ENCODE measurements around the gene GAPVD1.
"Not testable (repeated sequence)": the region's sequence is repeated elsewhere in the genome, so short reads cannot be mapped to it uniquely, and the experiment has no call there.

Gene GAPVD1

DNA sequence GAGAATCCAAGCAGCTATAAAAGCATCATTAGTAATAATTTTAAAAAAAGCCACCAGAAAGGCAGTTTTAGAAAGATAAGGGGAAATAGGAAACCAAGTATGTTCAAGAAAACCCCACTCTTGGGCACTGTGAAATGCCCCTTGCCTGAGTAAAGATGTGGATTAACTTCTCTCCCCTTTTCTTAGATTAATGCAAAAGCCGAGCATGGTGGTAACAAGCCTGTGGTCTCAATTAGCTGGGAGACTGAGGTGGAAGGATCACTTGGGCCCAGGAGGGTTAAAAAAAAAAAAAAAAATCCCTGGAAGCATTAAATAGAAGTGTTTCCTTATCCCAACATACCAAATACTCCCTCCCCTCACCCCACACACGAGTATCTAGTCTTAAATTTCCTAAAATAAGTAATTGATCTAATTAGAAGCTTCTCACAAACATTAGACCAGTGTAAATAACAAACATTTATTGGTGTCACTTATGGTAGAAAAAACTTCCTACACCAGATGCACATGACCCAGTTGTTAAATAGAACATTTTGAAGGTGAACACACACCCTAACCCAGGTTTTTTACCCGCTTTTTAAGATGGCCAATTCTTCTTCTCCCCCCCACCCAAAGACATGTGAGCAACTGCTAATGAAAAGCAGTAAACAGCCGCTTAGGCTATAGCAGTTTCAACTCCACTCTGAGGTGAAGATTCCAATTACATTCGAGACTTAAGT is 25.7 kb upstream of the GAPVD1 start:
- DNase-seq (ENCODE audit: extremely low read depth, low read depth) = no peak
- H3K4me3 ChIP-seq (replicated peaks; ENCODE audit: low read depth, low read length) = peak overlapping the region; percentile 97
- TF ChIP-seq CTCF (IDR thresholded peaks at IDR 0.05; ENCODE audit: low read depth, low read length, missing control alignments) = no peak

DNA sequence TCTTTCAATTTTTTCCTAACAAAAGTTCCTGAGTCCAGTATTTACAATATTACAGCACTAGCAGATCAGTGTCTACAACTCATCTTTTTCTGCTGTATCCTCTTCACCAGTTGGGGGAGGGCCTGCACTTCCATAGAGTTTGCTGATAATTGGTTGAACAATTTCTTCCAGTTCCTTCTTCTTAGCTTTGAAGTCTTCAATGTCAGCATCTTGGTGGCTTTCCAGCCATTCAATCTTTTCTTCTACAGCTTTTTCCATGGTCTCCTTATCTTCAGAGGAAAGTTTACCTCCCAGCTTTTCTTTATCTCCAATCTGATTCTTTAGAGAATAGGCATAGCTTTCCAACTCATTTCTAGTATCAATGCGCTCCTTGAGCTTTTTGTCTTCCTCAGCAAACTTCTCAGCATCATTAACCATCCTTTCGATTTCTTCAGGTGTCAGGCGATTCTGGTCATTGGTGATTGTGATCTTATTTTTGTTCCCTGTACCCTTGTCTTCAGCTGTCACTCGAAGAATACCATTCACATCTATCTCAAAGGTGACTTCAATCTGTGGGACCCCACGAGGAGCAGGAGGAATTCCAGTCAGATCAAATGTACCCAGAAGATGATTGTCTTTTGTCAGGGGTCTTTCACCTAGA is 25.0 kb upstream of the GAPVD1 start:
- H3K4me3 ChIP-seq (replicated peaks; ENCODE audit: low read depth, low read length) = peak overlapping the region; percentile 97
- DNase-seq (ENCODE audit: extremely low read depth, low read depth) = not testable (repeated sequence)

DNA sequence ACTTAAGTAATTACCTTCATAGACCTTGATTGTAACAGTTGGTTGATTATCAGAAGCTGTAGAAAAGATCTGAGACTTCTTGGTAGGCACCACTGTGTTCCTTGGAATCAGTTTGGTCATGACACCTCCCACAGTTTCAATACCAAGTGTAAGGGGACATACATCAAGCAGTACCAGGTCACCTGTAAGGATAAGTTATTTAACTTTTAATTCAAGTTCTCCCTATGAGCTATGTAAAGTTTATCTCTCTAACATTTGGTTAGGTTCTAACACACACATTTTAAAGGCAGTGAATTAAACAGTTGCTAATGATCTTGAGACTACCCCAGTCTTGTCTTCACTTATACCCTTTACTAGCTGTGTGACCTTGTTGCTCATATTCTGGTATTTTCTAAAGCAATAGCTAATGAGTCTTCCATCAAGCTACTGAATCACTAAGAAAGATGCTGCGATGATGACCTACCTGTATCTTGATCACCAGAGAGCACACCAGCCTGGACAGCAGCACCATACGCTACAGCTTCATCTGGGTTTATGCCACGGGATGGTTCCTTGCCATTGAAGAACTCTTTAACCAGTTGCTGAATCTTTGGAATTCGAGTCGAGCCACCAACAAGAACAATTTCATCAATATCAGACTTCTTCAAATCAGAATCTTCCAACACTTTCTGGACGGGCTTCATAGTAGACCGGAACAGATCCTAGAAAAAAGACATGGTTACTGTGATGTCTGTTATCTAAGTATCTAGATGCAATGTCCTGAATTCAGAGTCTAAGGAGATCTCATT is 23.3 kb upstream of the GAPVD1 start:
- peak overlapping the region; percentile 97 for H3K4me3 ChIP-seq (replicated peaks; ENCODE audit: low read depth, low read length)
- DNase-seq (ENCODE audit: extremely low read depth, low read depth) = no peak

DNA sequence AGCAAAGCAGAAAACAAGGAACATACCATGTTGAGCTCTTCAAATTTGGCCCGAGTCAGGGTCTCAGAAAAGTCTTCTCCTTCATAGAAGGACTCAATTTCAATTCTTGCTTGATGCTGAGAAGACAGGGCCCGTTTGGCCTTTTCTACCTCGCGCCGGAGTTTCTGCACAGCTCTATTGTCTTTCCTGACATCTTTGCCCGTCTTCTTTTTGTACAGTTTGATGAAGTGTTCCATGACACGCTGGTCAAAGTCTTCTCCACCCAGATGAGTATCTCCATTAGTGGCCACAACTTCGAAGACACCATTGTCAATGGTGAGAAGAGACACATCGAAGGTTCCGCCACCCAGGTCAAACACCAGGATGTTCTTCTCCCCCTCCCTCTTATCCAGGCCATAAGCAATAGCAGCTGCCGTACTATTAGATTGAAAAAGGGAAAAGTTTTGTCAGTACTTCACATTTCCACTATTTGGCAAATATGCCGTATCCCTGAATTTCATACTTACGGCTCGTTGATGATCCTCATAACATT is 22.6 kb upstream of the GAPVD1 start:
- H3K4me3 ChIP-seq (replicated peaks; ENCODE audit: low read depth, low read length) = peak overlapping the region; percentile 97
- TF ChIP-seq CTCF (IDR thresholded peaks at IDR 0.05; ENCODE audit: low read depth, low read length, missing control alignments) = no peak
- DNase-seq (ENCODE audit: extremely low read depth, low read depth) = no peak

More for the DNA sequence above, 23.3 kb upstream of the GAPVD1 start:
- no peak for TF ChIP-seq CTCF (IDR thresholded peaks at IDR 0.05; ENCODE audit: low read depth, low read length, missing control alignments)

- TF ChIP-seq CTCF (IDR thresholded peaks at IDR 0.05; ENCODE audit: low read depth, low read length, missing control alignments) = no peak
- no peak for DNase-seq (ENCODE audit: extremely low read depth, low read depth)
- H3K4me3 ChIP-seq (replicated peaks; ENCODE audit: low read depth, low read length) = peak overlapping the region; percentile 97
Observed at GRCh38 chr9:125239631-125240597, 21.7 kb upstream of the GAPVD1 start.

DNA sequence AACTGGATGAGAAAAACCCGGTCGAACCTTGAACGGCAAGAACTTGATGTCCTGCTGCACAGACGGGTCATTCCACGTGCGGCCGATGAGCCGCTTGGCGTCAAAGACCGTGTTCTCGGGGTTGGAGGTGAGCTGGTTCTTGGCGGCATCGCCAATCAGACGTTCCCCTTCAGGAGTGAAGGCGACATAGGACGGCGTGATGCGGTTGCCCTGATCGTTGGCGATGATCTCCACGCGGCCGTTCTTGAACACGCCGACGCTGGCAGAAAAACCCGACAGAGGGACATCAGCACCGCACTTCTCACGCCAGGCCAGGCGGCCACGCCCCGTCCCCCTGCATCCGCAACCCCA is 21.0 kb upstream of the GAPVD1 start:
- no peak for TF ChIP-seq CTCF (IDR thresholded peaks at IDR 0.05; ENCODE audit: low read depth, low read length, missing control alignments)
- no peak for DNase-seq (ENCODE audit: extremely low read depth, low read depth)
- H3K4me3 ChIP-seq (replicated peaks; ENCODE audit: low read depth, low read length) = peak overlapping the region; percentile 97
